Stomach (tissue), 4 donors: ENCODE measurements around the gene TAP2.

Experiments
- CTCF ChIP-seq, 7 experiments: fragments of 450-650 bp in 4 of 7; fragments of 200-600 bp in 3 of 7; sonication (generic) in 3 of 7; IDR thresholded peaks; one replicate each; pipeline ENCODE4 v1.5.1; 2016 to 2019; ENCODE audit warnings: antibody characterized with exemption in 7 of 7, control low read depth in 2 of 7, mild to moderate bottlenecking in 1 of 7
- EP300 ChIP-seq: sonication (generic); formaldehyde crosslinking; IDR thresholded peaks from one replicate; pipeline ENCODE4 v1.6.1; 2017; ENCODE audit warnings: antibody characterized with exemption
- POLR2A ChIP-seq, 4 donors: fragments of 450-650 bp; IDR thresholded peaks; one replicate each; pipeline ENCODE4 v1.6.1; 2016; ENCODE audit warnings: antibody characterized with exemption in 4 of 4, control low read depth in 2 of 4, mild to moderate bottlenecking in 1 of 4, moderate library complexity in 1 of 4
- POLR2AphosphoS5 ChIP-seq, 3 donors: sonication (generic); formaldehyde crosslinking; IDR thresholded peaks; one replicate each; pipeline ENCODE4 v1.6.1; 2016; ENCODE audit warnings: antibody characterized with exemption in 3 of 3

- TF ChIP-seq CTCF (IDR thresholded peaks at IDR 0.05) (no peak), POLR2A (IDR thresholded peaks at IDR 0.05) (no peak), POLR2AphosphoS5 (IDR thresholded peaks at IDR 0.05) (no peak), EP300 (no peak)
Measured at GRCh38 chr6:32815996-32816395, 22.5 kb downstream of the TAP2 start.
